Forelimb muscle (tissue), 1 donor: Measurements from ENCODE around the gene CAB39L. TPM values are rescaled to one million over a fixed set of nuclear protein-coding genes. Genes with fewer than 3 reads are reported as not detected.

Experiments
- DNase-seq: peaks from one replicate; pipeline ENCODE4 v3.0.0-alpha.2; 2013; ENCODE audit warnings: low read depth
- polyA plus RNA-seq: library from polyadenylated mRNA; unstranded; fragments of 120-200 nt; gene quantifications from one replicate; pipeline ENCODE4 v1.2.1, GENCODE V29; 2013; ENCODE audit not compliant: insufficient read length

CAB39L gene
- polyA plus RNA-seq, 1 donor: 4.2 TPM

GRCh38 chr13:49400755-49401659 lies 42.9 kb downstream of the CAB39L start:
- DNase-seq: peak; percentile 26

DNA sequence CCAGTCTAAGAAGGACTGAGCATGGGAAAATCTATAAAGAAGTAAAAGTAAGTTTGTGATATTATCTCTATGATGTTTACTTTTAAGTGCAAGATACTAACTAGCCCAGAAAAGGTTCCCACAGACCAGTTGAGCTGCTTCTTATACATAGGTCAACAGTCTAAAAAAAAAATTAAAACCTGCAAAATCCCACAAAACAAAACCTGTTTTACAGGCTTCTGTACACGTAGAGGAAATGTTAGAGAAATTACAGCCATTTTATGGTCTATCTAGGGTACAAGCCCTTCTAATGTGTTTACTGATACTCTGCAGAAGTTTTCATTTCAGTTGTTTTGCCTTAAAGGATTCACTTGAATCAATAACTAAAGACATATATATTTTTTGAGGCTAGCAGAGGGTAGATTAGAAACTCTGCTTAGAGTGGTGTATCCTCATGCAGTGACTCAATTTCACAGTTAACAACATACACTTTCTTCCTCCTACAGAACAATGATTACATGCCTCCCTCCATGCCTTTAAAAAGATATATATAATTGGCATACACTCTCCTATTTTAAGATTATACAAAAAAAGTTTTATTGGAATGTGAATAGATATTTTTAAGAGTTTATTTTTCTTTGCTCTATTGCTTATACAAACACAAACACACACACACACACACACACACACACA lies 43.9 kb downstream of the CAB39L start:
- DNase-seq: no peak

GRCh38 chr13:49395878-49396380 lies 47.9 kb downstream of the CAB39L start:
- DNase-seq: peak; percentile 41

GRCh38 chr13:49395451-49395865 lies 48.4 kb downstream of the CAB39L start:
- DNase-seq: peak; percentile 58

GRCh38 chr13:49388091-49388635 lies 55.7 kb downstream of the CAB39L start:
- DNase-seq: no peak

DNA sequence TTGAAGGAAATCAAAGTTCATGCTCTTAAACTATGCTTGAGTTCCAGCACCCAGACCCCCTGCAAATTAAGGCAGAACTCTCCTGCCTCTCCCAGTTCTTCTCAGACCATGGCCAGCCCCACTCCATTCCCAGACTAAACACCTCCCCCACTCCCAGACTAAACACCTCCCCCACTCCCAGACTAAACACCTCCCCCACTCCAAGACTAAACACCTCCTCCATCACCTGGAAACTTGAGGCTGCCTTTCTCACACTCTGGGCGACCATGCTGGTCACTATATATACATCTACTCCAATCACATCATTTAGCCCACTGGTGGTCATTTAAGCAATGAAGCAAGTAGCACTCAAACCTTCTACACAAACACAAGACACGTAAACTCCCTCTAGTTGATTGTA lies 57.2 kb downstream of the CAB39L start:
- DNase-seq: no peak

- no peak for DNase-seq
Observed at GRCh38 chr13:49376121-49376520, 67.7 kb downstream of the CAB39L start.

DNA sequence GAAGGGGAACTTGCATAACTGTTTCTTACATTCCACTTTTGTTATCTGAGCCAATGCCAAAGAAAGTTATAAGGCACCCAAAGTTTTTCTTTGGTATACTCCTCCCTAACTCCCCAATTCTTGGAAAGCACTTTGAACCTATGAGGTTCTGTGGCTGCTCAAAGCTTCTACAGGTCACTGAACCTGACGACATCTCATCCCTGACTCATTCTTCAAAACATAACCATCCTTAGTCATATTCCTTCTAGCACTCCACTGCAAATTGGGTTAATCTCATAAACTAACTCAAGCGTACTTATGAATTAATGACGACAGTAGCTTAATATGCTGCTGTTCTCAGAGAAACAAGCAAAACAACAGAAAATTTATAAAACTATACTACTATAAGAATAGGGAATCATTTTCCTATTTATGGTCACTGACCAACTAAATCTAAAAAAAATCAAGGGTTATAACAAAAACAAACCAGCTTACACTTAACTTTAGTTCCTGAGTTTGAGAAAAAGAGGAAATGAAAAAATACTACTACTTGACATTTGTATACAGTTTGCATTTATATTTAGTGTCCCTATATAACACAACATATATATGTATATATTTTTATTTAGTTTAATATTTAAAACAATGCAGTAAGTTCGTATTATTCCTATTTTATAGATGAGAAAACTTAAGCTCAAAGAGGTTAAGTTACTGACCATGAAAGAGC lies 69.1 kb downstream of the CAB39L start:
- DNase-seq: no peak

DNA sequence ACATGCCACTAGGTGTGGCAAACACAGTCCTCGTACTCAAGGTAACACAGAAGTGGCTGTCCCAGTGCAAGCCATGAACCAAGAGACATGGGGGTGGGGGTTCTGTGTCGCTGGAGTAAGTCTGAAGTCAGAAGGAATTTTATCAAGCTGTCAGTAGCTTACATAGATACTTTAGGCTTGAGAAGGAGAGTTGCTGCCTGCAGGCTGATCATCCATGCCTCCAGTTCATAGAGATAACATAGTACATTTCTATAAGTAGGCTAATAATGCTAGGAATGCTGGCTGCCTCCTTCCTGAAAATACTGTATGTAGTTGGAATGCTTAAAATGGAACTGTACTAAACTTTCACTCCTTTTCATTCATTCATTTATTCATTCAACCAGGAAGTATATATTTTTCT lies 70.1 kb downstream of the CAB39L start:
- DNase-seq: no peak

DNA sequence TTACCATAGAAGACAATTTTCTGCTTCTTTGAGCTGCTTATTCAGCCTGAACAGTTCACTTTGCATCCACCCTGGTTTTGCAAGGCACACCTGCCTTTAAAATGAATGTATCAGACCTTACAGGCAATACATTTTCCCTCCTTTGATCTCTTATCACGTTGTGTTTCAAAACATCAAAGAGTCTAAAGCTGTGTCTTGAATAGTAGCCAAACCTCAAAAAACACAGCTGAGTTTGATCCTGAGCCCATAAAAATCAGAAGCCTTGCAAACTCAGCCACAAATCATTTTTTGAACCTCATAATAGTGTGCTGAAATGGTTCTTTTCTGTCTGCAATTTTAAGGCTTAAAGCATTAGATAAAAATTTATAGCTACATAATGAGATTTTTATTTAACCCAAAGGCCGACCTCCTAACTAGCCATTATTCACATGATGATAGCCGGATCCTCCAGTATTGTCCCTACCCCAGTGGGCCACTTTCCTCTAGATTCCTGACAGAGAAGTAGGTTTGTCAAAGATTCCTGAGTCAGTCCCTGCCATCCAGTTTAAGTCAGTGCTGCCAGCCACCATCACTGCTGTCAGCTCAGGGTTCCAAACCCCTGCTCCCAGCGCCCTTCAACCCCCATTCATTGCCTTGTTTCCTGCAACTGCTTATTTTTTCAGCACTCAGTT lies 71.8 kb downstream of the CAB39L start:
- no peak for DNase-seq

DNA sequence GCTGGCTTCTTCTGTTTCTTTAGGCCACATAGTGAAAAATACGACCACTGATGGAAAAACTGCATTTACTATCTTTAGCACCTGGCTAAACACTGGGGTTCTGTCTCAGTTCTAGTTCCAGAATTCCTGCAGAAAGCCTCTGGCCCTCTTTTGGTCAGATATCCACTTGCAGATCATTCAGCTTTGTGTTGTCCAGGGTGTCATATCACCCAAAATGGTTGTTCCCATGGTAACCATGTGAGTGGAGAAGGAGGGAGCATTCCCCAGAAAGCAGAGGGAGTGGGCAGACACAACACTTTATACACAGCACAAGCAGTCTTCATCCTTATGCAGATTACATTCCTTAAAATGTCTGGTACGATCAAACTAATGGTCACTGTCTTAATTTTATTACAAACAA lies 73.5 kb downstream of the CAB39L start:
- no peak for DNase-seq

DNA sequence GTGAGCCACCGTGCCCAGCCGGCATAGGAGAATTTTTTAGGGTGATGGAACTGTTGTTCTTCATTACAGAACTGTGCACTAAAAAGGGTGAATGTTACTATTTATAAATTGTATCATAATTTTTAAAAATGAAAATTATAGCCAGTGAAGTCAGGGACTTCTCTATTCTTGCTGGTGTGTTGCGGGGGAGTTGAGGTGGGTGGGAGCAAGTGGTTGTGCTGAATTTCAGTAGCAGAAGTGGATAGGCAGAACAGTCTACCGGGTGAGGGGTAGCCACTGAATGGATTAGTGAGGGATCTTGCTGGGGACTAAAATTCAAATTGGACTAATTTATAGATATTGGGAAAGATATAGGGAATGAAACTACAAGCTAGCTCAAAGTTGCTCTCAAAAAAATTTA lies 74.0 kb downstream of the CAB39L start:
- no peak for DNase-seq

DNA sequence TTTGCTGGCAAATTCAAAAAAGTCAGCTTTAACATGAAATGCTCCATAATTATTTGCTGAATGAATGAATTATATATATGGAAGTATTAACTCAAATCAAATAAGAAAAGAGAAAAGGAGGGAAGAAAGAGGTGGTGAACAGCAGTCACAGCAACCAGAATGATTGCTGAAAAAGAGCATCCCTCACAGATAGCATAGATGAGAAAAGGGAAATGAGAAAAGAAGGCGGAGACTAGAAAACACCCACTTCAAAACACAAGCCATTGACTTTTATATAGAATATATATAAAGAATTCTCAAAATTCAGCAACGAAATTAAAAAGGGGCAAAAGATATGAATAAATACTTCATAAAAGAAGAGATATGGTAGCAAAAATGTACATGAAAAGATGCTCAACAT lies 75.2 kb downstream of the CAB39L start:
- no peak for DNase-seq

GRCh38 chr13:49367640-49368422 lies 76.0 kb downstream of the CAB39L start:
- DNase-seq: no peak

GRCh38 chr13:49366841-49367240 lies 77.0 kb downstream of the CAB39L start:
- no peak for DNase-seq

DNA sequence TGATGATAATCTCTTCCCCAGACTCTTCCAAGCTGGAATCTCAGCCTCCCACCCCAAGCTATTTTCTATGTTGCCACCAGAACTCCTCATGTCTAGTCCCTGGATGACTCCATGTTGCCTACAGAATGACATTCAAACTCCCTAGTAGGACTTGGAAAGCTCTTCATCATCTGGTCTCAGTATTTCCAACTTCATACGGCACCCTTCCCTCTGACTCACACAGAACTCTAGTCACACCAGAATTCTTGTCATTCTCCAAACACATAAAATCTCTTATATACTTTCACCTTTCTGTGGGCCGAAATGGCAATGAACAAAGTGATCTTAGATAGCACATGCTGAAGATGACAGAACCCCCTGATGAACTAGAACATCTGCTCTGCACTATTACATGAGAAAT lies 86.2 kb downstream of the CAB39L start:
- no peak for DNase-seq

- DNase-seq: peak; percentile 31
Observed at GRCh38 chr13:49356223-49356622, 87.6 kb downstream of the CAB39L start.

GRCh38 chr13:49354719-49355118 lies 89.1 kb downstream of the CAB39L start:
- no peak for DNase-seq

DNA sequence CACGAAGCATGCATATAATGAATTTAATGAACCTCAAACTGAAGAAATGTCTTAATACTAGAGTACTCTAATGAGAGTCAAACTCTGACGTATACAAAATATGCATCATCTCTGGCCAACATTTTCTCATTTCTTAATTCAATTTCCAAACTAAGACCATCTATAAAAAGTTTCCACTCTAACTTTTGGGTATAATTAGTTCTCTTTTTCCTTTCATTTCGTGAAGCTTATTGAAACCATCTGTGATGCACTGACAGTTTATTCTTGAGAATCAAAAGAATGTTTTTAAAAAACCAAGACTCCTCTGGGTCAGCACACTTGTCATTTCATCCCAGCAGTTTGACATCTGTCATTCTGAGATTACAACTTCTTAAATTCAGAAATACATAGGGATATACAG lies 90.0 kb downstream of the CAB39L start:
- DNase-seq: no peak

GRCh38 chr13:49351871-49352270 lies 92.0 kb downstream of the CAB39L start:
- DNase-seq: no peak

GRCh38 chr13:49348751-49349150 lies 95.1 kb downstream of the CAB39L start:
- DNase-seq: no peak
